GM23248 (cell line): Measurements from ENCODE around the gene AP2B1.

Experiments
- EZH2 ChIP-seq: fragments of 200-600 bp; sonication (generic); IDR thresholded peaks from 2 replicates; pipeline ENCODE4 v1.6.1; 2018; ENCODE audit warnings: antibody characterized with exemption, mild to moderate bottlenecking; ENCODE audit not compliant: insufficient read depth, poor library complexity, severe bottlenecking
- EZH2phosphoT487 ChIP-seq: fragments of 200-600 bp; sonication (generic); IDR thresholded peaks from 2 replicates; pipeline ENCODE4 v1.6.1; 2018; ENCODE audit warnings: antibody characterized with exemption, moderate library complexity, mild to moderate bottlenecking, low read depth; ENCODE audit not compliant: insufficient read depth

- TF ChIP-seq EZH2phosphoT487 (no peak), EZH2 (no peak)
Measured at GRCh38 chr17:35701491-35701890, 114.4 kb downstream of the AP2B1 start.
